Testis (tissue), 3 donors: ENCODE results near the gene SETD2. TPM values are rescaled to one million over a fixed set of nuclear protein-coding genes. Genes with fewer than 3 reads are reported as not detected.

Experiments used
- DNase-seq: peaks from one replicate; pipeline ENCODE4 v3.0.0-alpha.2; 2019
- H3K27ac ChIP-seq, 2 donors: fragments of 200-600 bp; sonication (generic); one replicate each; pipeline ENCODE4 v1.5.1; 2019
- H3K27me3 ChIP-seq: fragments of 200-600 bp; sonication (generic); one replicate; pipeline ENCODE4 v1.5.1; 2019
- H3K36me3 ChIP-seq: fragments of 200-600 bp; sonication (generic); one replicate; pipeline ENCODE4 v1.5.1; 2017; ENCODE audit warnings: low read depth; ENCODE audit errors: missing control alignments
- H3K4me1 ChIP-seq: fragments of 200-600 bp; sonication (generic); one replicate; pipeline ENCODE4 v1.5.1; 2019
- H3K4me3 ChIP-seq, 2 donors: fragments of 200-600 bp; sonication (generic); one replicate each; pipeline ENCODE4 v1.5.1; 2017 to 2019
- H3K9me3 ChIP-seq: fragments of 200-600 bp; sonication (generic); one replicate; pipeline ENCODE4 v1.5.1; 2017
- CTCF ChIP-seq, 3 experiments: fragments of 450-650 bp in 2 of 3; fragments of 200-600 bp in 1 of 3; sonication (generic) in 1 of 3; IDR thresholded peaks; one replicate each; pipeline ENCODE4 v1.5.1; 2016 to 2019; ENCODE audit warnings: antibody characterized with exemption in 3 of 3, mild to moderate bottlenecking in 2 of 3, moderate library complexity in 1 of 3
- POLR2A ChIP-seq: fragments of 450-650 bp; IDR thresholded peaks from one replicate; pipeline ENCODE4 v1.6.1; 2017; ENCODE audit warnings: antibody characterized with exemption, mild to moderate bottlenecking, moderate library complexity
- WGBS, 2 donors: methylation state at CpG; one replicate each; pipeline ENCODE4 v1.1.5; 2018; 5-methylcytosine and 5-hydroxymethylcytosine counted together
- intact Hi-C: fragments of 100-400 bp; cut with DNase I; formaldehyde crosslinking; loops from one replicate; pipeline ENCODE4 v1.15.1; 2023; ENCODE audit warnings: low total_unique reads
- polyA plus RNA-seq: library from polyadenylated mRNA; stranded (reverse); fragments of 350-450 nt; fragmentation: Illumina TruSeq; extraction: RNeasy Lipid Tissue Mini Kit (QIAGEN cat#74804); gene quantifications from one replicate; pipeline ENCODE4 v1.2.3, GENCODE V29; 2014; ENCODE audit warnings: low read depth, low replicate concordance; ENCODE audit not compliant: insufficient read depth
- total RNA-seq, 2 donors: library from RNA; depleted of rRNA; stranded (reverse); fragments of >200 nt; gene quantifications; one replicate each; pipeline ENCODE4 v1.2.3, GENCODE V29; 2016

The SETD2 gene
- total and polyA plus RNA-seq, 3 donors from 2014 or later: 37.1 to 95.2 (median 76.7) TPM

DNA sequence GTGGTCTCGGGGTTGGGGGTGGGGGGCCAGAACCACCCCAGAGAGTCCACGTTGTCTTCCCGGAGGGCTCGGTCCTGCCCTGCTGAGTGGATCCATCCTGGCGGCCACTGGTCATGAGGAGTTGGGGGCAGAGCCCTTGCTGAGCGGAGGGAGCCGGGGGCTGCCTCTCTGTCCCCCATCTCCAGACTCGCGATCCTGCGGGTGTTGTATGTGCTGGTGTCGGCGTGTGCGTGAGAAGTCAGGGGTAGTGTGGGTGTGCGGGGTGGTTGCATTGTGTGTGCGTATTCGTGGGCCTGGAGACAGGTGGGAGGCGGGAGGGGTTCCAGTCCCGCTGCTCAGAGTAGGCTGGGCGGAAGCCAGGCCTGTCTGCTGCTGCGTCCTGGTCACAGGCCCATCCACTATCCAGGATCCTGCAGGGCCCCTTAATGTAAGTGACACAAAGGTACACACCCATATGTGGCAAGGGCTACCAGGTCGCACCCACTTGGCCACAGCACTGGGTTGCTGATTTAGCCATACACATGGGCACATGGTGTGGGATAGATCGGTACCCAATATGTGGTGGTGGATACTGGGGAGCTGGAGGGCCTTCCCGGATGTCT lies 153.7 kb downstream of the SETD2 start:
- Histone ChIP-seq H3K27ac (peak overlapping the region; percentile 40 to 85), H3K9me3 (no peaks in the 10 kb centered on the region), H3K4me1 (peaks cover 11% of the 10 kb centered on the region), H3K27me3 (no peaks in the 10 kb centered on the region), H3K4me3 (peak overlapping the region; percentile 63 to 65), H3K36me3 (no peaks in the 10 kb centered on the region)
- 54 to 65% methylated on average over 17 to 23 of the region's 23 CpGs for WGBS, 2 donors
- no peak for TF ChIP-seq POLR2A
- TF ChIP-seq CTCF (IDR thresholded peaks at IDR 0.05): no peak
- intact Hi-C loops: no loop called here
- DNase-seq: no peak

- no peaks in the 10 kb centered on the region for H3K27me3 ChIP-seq
- no peaks in the 10 kb centered on the region for H3K9me3 ChIP-seq
- 3 to 6% methylated on average over 26 to 85 of the region's 85 CpGs for WGBS, 2 donors
- no peaks in the 10 kb centered on the region for H3K36me3 ChIP-seq
- peak overlapping the region; percentile 63 to 65 for H3K4me3 ChIP-seq
- DNase-seq: peak; percentile 91
- H3K4me1 ChIP-seq: peaks cover 11% of the 10 kb centered on the region
- peak overlapping the region; percentile 40 to 85 for H3K27ac ChIP-seq
- intact Hi-C loops: no loop called here
- peak; percentile 25 for TF ChIP-seq POLR2A
- no peak for TF ChIP-seq CTCF (IDR thresholded peaks at IDR 0.05)
These were observed 154.4 kb downstream of the SETD2 start for GRCh38 chr3:47009225-47010110.

DNA sequence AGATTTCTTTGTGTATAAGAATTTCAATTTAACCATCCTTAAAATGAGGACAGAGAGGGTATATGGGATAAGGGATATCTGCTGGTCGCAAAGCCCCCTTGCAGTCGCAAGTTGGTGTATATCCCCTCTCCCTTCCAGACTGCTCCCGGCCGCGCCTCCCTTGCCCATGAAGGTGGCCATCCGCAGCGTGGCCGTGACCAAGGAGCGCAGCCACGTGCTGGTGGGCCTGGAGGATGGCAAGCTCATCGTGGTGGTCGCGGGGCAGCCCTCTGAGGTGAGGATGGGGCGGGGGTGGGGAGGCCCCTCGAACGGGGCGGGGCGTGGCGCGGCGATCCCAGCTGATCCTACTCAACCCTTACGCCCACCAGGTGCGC lies 155.1 kb downstream of the SETD2 start:
- WGBS, 2 donors: 25 to 50% methylated on average over 8 to 23 of the region's 23 CpGs
- no peak for DNase-seq
- no peaks in the 10 kb centered on the region for H3K27me3 ChIP-seq
- intact Hi-C loops: no loop called here
- TF ChIP-seq CTCF (IDR thresholded peaks at IDR 0.05): no peak
- TF ChIP-seq POLR2A: no peak
- H3K4me1 ChIP-seq: peaks cover 11% of the 10 kb centered on the region
- H3K4me3 ChIP-seq: peak overlapping the region; percentile 63 to 65
- no peaks in the 10 kb centered on the region for H3K36me3 ChIP-seq
- peak overlapping the region; percentile 40 to 85 for H3K27ac ChIP-seq
- no peaks in the 10 kb centered on the region for H3K9me3 ChIP-seq

DNA sequence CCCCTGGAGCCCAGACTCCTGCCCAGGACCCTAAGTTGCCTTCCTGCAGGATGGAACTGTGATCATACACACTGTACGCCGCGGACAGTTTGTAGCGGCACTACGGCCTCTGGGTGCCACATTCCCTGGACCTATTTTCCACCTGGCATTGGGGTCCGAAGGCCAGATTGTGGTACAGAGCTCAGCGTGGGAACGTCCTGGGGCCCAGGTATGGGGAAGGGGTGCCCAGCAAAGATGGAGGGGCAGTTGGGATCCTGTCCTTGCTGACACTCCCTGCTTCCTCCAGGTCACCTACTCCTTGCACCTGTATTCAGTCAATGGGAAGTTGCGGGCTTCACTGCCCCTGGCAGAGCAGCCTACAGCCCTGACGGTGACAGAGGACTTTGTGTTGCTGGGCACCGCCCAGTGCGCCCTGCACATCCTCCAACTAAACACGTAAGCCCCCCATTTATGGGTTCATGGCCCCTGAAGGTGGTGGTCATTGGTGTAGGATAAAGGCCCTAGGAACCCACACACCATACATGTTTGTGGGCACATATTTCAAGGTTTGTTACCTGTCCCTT lies 155.6 kb downstream of the SETD2 start:
- H3K36me3 ChIP-seq: no peaks in the 10 kb centered on the region
- WGBS, 2 donors: 86 to 87% methylated on average over 13 of the region's 13 CpGs
- no peak for DNase-seq
- TF ChIP-seq CTCF (IDR thresholded peaks at IDR 0.05) (no peak), POLR2A (no peak)
- no peak overlapping the region for H3K4me3 ChIP-seq
- intact Hi-C loops: no loop called here
- H3K4me1 ChIP-seq: peaks cover 11% of the 10 kb centered on the region
- H3K9me3 ChIP-seq: no peaks in the 10 kb centered on the region
- peak overlapping the region in 1 of 2 donors; percentile 85 for H3K27ac ChIP-seq
- H3K27me3 ChIP-seq: no peaks in the 10 kb centered on the region
